Dedifferentiated amniotic fluid mesenchymal stem cell (primary cell): ENCODE measurements around the gene BASP1.
"Not testable (repeated sequence)": the region's sequence is repeated elsewhere in the genome, so short reads cannot be mapped to it uniquely, and the experiment has no call there.

Experiments
- DNase-seq: peaks from one replicate; pipeline ENCODE4 v3.0.0-alpha.2; 2016; ENCODE audit errors: extremely low spot score

BASP1 gene

DNA sequence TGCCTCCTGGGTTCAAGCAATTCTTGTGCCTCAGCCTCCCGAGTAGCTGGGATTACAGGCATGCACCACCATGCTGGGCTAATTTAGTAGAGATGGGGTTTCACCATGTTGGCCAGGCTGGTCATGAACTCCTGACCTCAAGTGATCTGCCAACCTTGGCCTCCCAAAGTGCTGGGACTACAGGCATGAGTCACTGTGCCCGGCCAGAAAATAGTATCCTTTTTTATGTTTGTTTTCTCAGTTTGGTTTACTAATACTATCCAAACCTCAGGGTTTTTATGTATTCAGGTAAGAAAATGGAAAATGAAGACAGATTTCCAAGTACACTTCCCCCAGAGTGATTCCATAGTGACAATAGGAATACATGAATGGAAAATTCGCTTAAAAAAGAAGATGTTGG lies 101.7 kb downstream of the BASP1 start:
- DNase-seq, result not testable (repeated sequence)

DNA sequence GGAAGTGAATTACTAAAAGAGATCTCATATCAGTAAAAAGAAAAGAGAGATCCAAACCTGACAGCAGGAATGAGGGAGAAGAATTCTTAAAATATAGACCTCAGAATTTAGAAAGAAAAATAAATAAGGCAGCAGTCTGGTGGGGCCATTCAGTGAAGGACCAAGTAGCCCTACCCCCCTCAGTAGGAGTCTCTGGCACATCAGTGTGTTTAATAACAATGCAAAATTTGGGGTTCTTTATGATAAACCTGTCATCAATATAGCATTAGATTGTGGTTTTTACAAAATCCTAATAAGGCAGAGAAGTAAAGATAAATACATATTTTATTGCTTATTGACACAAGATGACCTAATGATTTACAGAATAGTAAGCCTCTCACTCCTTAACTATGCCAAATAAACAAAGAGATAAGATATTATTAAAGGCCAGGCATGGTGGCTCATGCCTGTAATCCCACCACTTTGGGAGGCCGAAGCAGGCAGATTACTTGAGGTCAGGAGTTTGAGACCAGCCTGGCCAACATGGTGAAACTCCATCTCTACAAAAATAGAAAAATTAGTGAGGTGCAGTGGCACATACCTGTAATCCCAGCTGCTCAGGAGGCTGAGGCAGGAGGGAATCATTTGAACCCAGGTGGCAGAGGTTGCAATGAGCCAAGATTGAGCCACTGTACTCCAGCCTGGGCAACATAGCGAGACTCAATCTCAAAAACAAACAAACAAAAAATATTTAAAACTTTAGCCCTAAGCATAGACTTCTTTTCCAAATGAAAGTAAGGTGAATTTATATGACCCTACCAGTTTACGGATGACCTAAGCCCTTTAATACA lies 108.6 kb downstream of the BASP1 start:
- DNase-seq, result no peak
